BE2C (cell line): ENCODE measurements around the gene NFIB.

Experiments
- DNase-seq: peaks from one replicate; pipeline ENCODE4 v3.0.0-alpha.2; 2020
- H3K27me3 ChIP-seq: fragments of 250-450 bp; sonication (Bioruptor Pico); 2 replicates; pipeline ENCODE4 v1.5.1; 2020; ENCODE audit warnings: mild to moderate bottlenecking
- H3K36me3 ChIP-seq: fragments of 250-450 bp; sonication (Bioruptor Pico); 2 replicates; pipeline ENCODE4 v1.5.1; 2020; ENCODE audit warnings: mild to moderate bottlenecking
- H3K4me1 ChIP-seq: fragments of 250-450 bp; sonication (Bioruptor Pico); 2 replicates; pipeline ENCODE4 v1.5.1; 2020
- H3K4me3 ChIP-seq: 2 replicates; pipeline ENCODE4 v1.5.1; 2011; ENCODE audit warnings: low read depth, low read length
- H3K9me3 ChIP-seq: fragments of 250-450 bp; sonication (Bioruptor Pico); 2 replicates; pipeline ENCODE4 v1.5.1; 2020
- TF ChIP-seq, protein P1 (sequence below): IDR thresholded peaks from 2 replicates; pipeline ENCODE4 v1.5.1; 2012; ENCODE audit warnings: mild to moderate bottlenecking, low read depth, low read length

The NFIB gene

DNA sequence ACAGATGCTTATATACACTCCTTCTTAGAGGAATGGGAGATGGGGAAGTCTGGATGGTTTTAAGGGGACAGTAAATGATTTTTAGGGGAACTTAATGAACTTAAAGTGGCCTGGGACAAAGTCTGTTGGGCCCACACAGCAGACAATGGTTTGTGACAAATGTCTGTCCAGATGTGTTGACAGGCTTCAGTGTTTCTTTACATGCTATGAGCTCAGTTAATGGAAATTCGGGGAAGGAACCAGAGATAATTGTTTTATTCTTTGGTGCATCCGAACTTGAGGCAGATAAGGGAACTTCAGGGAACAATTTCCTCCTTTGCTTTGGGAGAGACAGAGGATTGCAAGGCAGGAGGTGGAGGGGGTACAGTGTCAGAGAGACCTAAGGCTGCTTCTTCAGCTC, 52.3 kb downstream of the NFIB start:
- H3K4me3 ChIP-seq = no peak overlapping the region
- no peak for DNase-seq
- H3K9me3 ChIP-seq = no peaks in the 10 kb centered on the region
- TF ChIP-seq, protein P1, sequence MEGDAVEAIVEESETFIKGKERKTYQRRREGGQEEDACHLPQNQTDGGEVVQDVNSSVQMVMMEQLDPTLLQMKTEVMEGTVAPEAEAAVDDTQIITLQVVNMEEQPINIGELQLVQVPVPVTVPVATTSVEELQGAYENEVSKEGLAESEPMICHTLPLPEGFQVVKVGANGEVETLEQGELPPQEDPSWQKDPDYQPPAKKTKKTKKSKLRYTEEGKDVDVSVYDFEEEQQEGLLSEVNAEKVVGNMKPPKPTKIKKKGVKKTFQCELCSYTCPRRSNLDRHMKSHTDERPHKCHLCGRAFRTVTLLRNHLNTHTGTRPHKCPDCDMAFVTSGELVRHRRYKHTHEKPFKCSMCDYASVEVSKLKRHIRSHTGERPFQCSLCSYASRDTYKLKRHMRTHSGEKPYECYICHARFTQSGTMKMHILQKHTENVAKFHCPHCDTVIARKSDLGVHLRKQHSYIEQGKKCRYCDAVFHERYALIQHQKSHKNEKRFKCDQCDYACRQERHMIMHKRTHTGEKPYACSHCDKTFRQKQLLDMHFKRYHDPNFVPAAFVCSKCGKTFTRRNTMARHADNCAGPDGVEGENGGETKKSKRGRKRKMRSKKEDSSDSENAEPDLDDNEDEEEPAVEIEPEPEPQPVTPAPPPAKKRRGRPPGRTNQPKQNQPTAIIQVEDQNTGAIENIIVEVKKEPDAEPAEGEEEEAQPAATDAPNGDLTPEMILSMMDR = no peak
- peaks cover 44% of the 10 kb centered on the region for H3K4me1 ChIP-seq
- peaks cover 6% of the 10 kb centered on the region for H3K36me3 ChIP-seq
- H3K27me3 ChIP-seq = no peaks in the 10 kb centered on the region

DNA sequence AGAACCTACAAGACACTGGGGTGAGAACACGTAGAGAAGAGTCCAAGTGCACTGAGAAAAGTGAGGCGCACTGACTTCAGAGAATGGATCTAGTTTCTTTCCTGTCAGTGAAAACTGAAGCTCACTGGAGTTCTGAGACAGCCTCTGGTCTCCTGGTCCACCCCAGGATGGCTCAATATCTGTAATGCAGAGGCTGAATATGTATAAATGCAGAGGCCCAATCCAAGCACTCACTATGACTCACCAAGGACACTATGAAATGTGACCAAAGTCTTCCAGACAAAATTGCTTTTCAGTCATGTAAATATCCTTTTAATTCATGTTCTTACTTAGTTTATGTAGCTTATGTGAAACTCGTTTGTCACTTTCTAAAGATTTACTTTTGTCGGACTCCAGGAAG, 53.8 kb downstream of the NFIB start:
- peaks cover 6% of the 10 kb centered on the region for H3K36me3 ChIP-seq
- no peaks in the 10 kb centered on the region for H3K27me3 ChIP-seq
- TF ChIP-seq, protein P1 = no peak
- peaks cover 42% of the 10 kb centered on the region for H3K4me1 ChIP-seq
- H3K4me3 ChIP-seq = no peak overlapping the region
- DNase-seq = no peak
- no peaks in the 10 kb centered on the region for H3K9me3 ChIP-seq

DNA sequence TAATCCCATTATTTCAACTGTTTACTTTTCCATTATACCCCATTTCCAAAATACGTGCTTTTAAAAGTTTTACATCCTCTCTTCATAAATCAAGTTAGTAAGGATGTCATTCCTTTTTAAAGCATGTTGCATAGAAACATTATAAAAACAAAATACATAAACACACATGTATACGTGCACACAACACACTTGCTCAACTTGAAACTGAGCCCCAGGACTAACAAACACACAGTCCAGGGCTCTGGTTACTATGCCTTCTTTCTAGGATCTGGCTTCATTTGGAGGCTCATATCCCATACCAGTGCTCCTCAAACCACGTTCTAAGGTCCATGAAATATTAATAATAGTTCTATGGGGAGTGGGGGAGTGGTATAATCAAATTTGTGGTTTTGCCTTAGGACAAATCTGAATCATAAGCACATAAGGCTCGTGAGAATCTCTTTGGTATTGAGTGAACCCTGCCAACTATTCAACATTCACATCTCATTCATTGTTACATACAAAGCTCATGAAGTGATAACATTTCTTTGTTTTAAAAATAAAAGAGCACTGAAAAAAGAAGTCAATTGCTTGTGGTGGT, 55.2 kb downstream of the NFIB start:
- Histone ChIP-seq H3K9me3 (no peaks in the 10 kb centered on the region), H3K27me3 (no peaks in the 10 kb centered on the region), H3K4me3 (no peak overlapping the region), H3K4me1 (peaks cover 33% of the 10 kb centered on the region), H3K36me3 (peaks cover 6% of the 10 kb centered on the region)
- no peak for DNase-seq
- TF ChIP-seq, protein P1 = no peak

DNA sequence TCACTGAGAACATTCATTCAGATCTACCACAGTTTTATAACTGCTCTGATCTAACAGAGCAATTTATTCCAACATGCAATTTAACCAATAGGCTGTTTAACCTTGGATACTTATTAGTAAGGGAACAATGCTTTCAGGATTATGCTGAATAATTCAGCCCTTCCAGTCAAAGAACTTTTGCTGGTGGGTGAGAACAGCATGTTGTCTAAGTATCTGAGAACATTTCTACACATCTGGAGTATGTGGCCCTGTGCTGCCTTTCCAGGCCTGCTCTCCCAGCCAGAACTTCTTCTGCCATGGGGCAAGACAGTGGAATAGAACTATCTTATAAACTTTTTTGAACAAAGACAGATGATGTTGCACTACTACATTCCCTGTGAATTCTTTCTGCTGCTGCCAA, 55.8 kb downstream of the NFIB start:
- no peak for DNase-seq
- H3K27me3 ChIP-seq = no peaks in the 10 kb centered on the region

DNA sequence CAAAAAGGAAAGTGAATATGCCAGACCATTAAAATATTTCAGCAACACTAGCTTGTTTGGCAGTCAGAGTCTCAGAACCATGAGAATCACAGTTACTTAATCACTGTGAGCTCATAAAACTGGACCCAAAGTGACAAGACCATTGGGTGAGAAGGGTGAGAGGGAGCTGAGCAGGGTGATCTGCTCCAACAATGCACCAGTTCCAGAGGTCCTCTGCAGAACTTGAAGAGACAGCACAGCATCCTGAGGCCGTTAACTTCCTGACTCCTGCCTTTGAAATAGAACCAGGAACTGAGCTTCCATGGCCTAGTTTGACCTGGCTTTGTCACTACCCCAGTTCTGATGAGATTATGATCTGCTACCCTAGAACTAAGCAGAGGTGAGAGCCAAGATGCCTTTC, 57.4 kb downstream of the NFIB start:
- peaks cover 25% of the 10 kb centered on the region for H3K4me1 ChIP-seq
- peaks cover 6% of the 10 kb centered on the region; the same call in 1 of the 2 replicates for H3K36me3 ChIP-seq
- TF ChIP-seq, protein P1 = no peak
- no peak for DNase-seq
- H3K27me3 ChIP-seq = no peaks in the 10 kb centered on the region
- no peaks in the 10 kb centered on the region for H3K9me3 ChIP-seq
- H3K4me3 ChIP-seq = no peak overlapping the region

More for the DNA sequence above, 55.8 kb downstream of the NFIB start:
- peaks cover 32% of the 10 kb centered on the region for H3K4me1 ChIP-seq
- peaks cover 6% of the 10 kb centered on the region for H3K36me3 ChIP-seq
- TF ChIP-seq, protein P1 = no peak
- no peak overlapping the region for H3K4me3 ChIP-seq
- H3K9me3 ChIP-seq = no peaks in the 10 kb centered on the region

DNA sequence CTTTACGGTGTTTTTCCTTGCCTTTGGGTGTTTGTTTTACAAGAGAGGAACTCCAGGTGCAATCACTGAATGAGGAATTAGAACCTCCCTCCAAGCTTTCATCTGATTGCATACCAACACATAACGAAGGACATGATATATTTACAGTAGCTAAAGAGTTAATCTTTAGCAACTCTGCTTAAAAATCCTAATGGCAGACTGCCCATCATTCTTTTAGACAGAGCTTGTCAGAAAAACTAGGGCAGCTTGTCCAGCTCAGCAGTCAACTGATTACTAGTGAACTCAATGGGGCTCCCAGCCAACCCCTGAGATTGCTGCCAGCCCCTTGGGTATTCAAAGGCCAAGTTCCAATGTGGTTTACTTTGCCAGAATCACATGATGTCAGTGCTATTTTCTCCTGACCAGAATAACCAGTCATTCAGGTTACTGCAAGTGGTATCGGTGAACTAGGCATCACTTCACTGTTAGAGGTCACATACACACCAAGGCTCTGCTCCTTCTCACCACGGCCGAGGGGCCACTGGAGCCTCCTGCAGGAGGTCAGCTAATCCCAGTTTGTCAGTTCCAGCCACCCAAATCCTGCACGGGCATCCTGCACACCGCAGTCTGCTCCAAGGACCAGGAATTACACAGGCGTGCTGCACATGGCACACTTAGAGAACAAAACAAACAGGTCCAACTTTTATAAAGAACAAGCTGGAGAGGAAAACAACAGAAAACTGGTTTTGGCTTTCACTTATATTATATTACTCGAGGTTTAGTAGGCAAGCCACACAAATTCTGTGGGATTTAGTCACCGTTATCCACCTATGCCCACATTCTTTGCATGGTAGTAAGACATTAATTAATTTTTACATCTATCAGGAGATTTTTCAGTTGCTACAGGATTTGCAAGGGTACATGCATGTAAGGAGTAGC, 62.5 kb downstream of the NFIB start:
- peak; percentile 37 for DNase-seq
- H3K36me3 ChIP-seq = no peaks in the 10 kb centered on the region; the same call in 1 of the 2 replicates
- H3K4me1 ChIP-seq = peaks cover 23% of the 10 kb centered on the region
- no peaks in the 10 kb centered on the region for H3K27me3 ChIP-seq
- TF ChIP-seq, protein P1 = no peak; the same call in 1 of the 2 replicates
- no peak overlapping the region for H3K4me3 ChIP-seq
- no peaks in the 10 kb centered on the region for H3K9me3 ChIP-seq
